Umbilical cord (tissue), 2 donors: ENCODE measurements around the gene FXYD6. TPM values are rescaled to one million over a fixed set of nuclear protein-coding genes. Genes with fewer than 3 reads are reported as not detected.

Source experiments
- DNase-seq: peaks from one replicate; pipeline ENCODE4 v3.0.0-alpha.2; 2015; ENCODE audit warnings: low spot score
- total RNA-seq: library from RNA; depleted of rRNA; stranded (reverse); fragments of >200 nt; gene quantifications from one replicate; pipeline ENCODE4 v1.2.3, GENCODE V29; 2014; ENCODE audit warnings: low replicate concordance; ENCODE audit not compliant: insufficient read depth

Gene FXYD6
- total RNA-seq, 1 donor from 2014 or later = 48.2 TPM

GRCh38 chr11:117830674-117831351 lies 45.6 kb downstream of the FXYD6 start:
- DNase-seq = no peak

GRCh38 chr11:117830072-117830471 lies 46.4 kb downstream of the FXYD6 start:
- no peak for DNase-seq

GRCh38 chr11:117829369-117829725 lies 47.1 kb downstream of the FXYD6 start:
- no peak for DNase-seq

GRCh38 chr11:117828611-117829368 lies 47.7 kb downstream of the FXYD6 start:
- DNase-seq = peak; percentile 79

- no peak for DNase-seq
Measured at GRCh38 chr11:117827521-117828511, 48.6 kb downstream of the FXYD6 start.

- no peak for DNase-seq
Measured at GRCh38 chr11:117826832-117827231, 49.6 kb downstream of the FXYD6 start.

GRCh38 chr11:117826190-117826570 lies 50.3 kb downstream of the FXYD6 start:
- DNase-seq = no peak

GRCh38 chr11:117825538-117826189 lies 50.8 kb downstream of the FXYD6 start:
- DNase-seq = no peak

- no peak for DNase-seq
Measured at GRCh38 chr11:117824571-117825537, 51.6 kb downstream of the FXYD6 start, which contains the start of gene FXYD2. FXYD2 (minus strand) TSS chr11:117824744; CDS start chr11:117824678, 66 bp downstream.

GRCh38 chr11:117823946-117824420 lies 52.5 kb downstream of the FXYD6 start:
- DNase-seq = peak; percentile 65

GRCh38 chr11:117823294-117823945 lies 53.0 kb downstream of the FXYD6 start:
- DNase-seq = no peak

GRCh38 chr11:117822074-117823033 lies 54.1 kb downstream of the FXYD6 start:
- no peak for DNase-seq

- DNase-seq = no peak
Measured at GRCh38 chr11:117821431-117821830, 55.0 kb downstream of the FXYD6 start.

- no peak for DNase-seq
Measured at GRCh38 chr11:117820516-117820915, 55.9 kb downstream of the FXYD6 start.

- DNase-seq = no peak
Measured at GRCh38 chr11:117820071-117820470, 56.4 kb downstream of the FXYD6 start.

GRCh38 chr11:117819096-117820040 lies 57.1 kb downstream of the FXYD6 start:
- peak; percentile 92 for DNase-seq
